A549 treated with DMSO at 1 μM for 4 hours (cell line): Measurements from ENCODE around the gene SLC4A4. TPM values are rescaled to one million over a fixed set of nuclear protein-coding genes. Genes with fewer than 3 reads are reported as not detected.

Source experiments
- total RNA-seq: library from RNA; stranded (reverse); fragments of 200-300 nt; extraction: Qiagen RNA extraction; gene quantifications from 5 replicates; pipeline ENCODE4 v1.2.3, GENCODE V29; 2022; ENCODE audit warnings: low read depth

SLC4A4 gene
- total RNA-seq, result 1.8 to 3.4 TPM (median 2.5 TPM) in 5 replicates

DNA sequence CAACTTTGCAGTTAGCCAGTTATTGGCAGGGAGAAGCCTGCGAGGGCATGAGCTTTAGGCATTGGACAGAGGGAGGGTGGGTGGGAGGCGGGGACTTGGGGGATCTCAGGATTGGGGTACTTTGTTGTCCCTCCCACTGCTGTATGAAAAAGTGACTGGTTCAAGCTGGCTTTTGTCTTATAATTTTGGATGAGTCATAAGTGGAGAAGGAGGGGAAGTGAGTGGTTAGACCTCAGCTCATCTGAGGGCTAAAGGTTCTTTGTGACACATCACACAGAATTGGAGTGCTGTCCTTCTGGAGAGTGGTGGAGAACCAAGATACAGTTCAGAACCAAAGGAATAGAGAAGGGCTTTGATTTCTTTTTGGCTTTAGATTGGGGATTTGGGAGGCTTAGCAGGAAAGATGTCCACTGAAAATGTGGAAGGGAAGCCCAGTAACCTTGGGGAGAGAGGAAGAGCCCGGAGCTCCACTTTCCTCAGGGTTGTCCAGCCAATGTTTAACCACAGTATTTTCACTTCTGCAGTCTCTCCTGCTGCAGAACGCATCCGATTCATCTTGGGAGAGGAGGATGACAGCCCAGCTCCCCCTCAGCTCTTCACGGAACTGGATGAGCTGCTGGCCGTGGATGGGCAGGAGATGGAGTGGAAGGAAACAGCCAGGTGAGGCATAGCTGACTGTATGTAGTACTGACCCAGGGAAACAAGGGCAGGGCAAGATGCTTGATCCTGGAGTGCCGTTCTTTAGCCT lies at the start of gene SLC4A4:
SLC4A4 (plus strand) TSS at position 175 of the 748 bp plus-strand sequence.

